ENCODE results near the gene ARL6IP4. TPM values are rescaled to one million over a fixed set of nuclear protein-coding genes. Genes with fewer than 3 reads are reported as not detected.
A peak's percentile ranks its signal among the peaks of the same experiment; 100 is the strongest.

The ARL6IP4 gene
- polyA plus RNA-seq, 3 donors = 152 to 268 (median 167) TPM

DNA sequence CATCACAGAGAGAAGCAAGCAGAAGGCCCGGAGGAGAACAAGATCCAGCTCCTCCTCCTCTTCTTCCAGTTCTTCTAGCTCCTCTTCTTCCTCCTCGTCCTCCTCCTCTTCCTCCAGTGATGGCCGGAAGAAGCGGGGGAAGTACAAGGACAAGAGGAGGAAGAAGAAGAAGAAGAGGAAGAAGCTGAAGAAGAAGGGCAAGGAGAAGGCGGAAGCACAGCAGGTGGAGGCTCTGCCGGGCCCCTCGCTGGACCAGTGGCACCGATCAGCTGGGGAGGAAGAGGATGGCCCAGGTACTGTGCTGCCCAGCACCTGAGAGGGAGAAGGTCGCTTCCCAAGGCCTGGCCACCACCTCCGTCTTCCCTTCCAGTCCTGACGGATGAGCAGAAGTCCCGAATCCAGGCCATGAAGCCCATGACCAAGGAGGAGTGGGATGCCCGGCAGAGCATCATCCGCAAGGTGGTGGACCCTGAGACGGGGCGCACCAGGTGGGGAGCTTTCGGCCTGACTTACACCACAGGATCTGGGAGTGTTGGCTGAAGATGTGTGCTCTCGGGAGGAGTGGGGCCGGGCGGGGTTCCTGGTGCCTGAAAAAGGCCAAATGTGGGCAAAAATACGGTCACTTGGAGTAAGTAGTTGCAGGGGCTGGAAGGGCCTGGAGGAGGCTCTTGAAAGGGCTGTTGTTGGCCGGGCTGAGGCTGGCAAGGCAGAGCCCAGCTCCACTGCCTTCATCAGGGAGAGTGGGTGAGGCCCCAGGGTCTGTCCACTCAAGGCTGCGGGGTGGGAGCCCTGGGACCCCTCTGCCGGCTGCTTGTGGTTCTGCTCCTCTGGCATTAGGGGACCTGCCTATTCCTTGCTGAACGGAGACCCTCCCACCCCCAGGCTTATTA is 1.4 kb downstream of the ARL6IP4 start:
- intact Hi-C loops (cut with micrococcal nuclease) = loop anchor here in 1 of 2 donors (2.0 kb wide), 1 partner anchor 169 kb away; the partner anchor contains the start of gene PITPNM2
- peak overlapping the region; percentile 47 to 83 for H3K27ac ChIP-seq (ENCODE audit: low read depth in 1 of 2, low read length in 2 of 2)
- H3K4me1 ChIP-seq (ENCODE audit: control insufficient read depth in 1 of 2, insufficient read depth in 2 of 2, low read length in 2 of 2) = peaks cover 61 to 66% of the 10 kb centered on the region in 2 donors
- H3K9ac ChIP-seq (ENCODE audit: insufficient read depth, low read length, poor library complexity, severe bottlenecking) = peak overlapping the region; percentile 83
- DNase-seq = peak in 2 of 3 donors; percentile 25 to 62
- peak overlapping the region; percentile 93 for H2AFZ ChIP-seq (ENCODE audit: insufficient read depth, low read depth, low read length, poor library complexity, severe bottlenecking)
- H3K36me3 ChIP-seq (replicated peaks in 1 of 2; ENCODE audit: control insufficient read depth in 1 of 2, insufficient read depth in 2 of 2, low read length in 2 of 2) = peaks cover 14 to 24% of the 10 kb centered on the region in 2 donors
- H3K36me3 Mint-ChIP-seq = peaks cover 13 to 28% of the 10 kb centered on the region in 2 donors
- WGBS (ENCODE audit: insufficient coverage) = 61% methylated on average over 16 of the region's 25 CpGs
- H3K4me1 Mint-ChIP-seq = peaks cover 61% of the 10 kb centered on the region
- no peaks in the 10 kb centered on the region for H3K27me3 Mint-ChIP-seq (ENCODE audit: low read depth in 3 of 3)
- H3K9me3 Mint-ChIP-seq = no peaks in the 10 kb centered on the region
- H3K4me2 ChIP-seq (replicated peaks; ENCODE audit: extremely low read depth, low read length, poor library complexity, severe bottlenecking) = peak overlapping the region; percentile 91
- peak overlapping the region; percentile 71 to 90 (median 87) for H3K4me3 ChIP-seq (replicated peaks in 1 of 3; ENCODE audit: low read depth in 2 of 3, low read length in 3 of 3)
- no peaks in the 10 kb centered on the region for H3K9me3 ChIP-seq (replicated peaks in 1 of 2; ENCODE audit: control insufficient read depth in 1 of 2, insufficient read depth in 1 of 2, low read length in 2 of 2)
- H3K27ac Mint-ChIP-seq = peak overlapping the region; percentile 30 to 89 (median 76)
- TF ChIP-seq, protein P1, sequence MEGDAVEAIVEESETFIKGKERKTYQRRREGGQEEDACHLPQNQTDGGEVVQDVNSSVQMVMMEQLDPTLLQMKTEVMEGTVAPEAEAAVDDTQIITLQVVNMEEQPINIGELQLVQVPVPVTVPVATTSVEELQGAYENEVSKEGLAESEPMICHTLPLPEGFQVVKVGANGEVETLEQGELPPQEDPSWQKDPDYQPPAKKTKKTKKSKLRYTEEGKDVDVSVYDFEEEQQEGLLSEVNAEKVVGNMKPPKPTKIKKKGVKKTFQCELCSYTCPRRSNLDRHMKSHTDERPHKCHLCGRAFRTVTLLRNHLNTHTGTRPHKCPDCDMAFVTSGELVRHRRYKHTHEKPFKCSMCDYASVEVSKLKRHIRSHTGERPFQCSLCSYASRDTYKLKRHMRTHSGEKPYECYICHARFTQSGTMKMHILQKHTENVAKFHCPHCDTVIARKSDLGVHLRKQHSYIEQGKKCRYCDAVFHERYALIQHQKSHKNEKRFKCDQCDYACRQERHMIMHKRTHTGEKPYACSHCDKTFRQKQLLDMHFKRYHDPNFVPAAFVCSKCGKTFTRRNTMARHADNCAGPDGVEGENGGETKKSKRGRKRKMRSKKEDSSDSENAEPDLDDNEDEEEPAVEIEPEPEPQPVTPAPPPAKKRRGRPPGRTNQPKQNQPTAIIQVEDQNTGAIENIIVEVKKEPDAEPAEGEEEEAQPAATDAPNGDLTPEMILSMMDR (IDR thresholded peaks at IDR 0.05) = no peak
- H3K27me3 ChIP-seq (ENCODE audit: control insufficient read depth in 2 of 2, insufficient read depth in 2 of 2, low read length in 2 of 2) = no peaks in the 10 kb centered on the region
- peaks cover 31% of the 10 kb centered on the region for H4K20me1 ChIP-seq (ENCODE audit: insufficient read depth, low read length)
- peak overlapping the region; percentile 89 to 94 for H3K4me3 Mint-ChIP-seq
- H3K79me2 ChIP-seq (ENCODE audit: insufficient read depth, low read length) = peaks cover 52% of the 10 kb centered on the region

DNA sequence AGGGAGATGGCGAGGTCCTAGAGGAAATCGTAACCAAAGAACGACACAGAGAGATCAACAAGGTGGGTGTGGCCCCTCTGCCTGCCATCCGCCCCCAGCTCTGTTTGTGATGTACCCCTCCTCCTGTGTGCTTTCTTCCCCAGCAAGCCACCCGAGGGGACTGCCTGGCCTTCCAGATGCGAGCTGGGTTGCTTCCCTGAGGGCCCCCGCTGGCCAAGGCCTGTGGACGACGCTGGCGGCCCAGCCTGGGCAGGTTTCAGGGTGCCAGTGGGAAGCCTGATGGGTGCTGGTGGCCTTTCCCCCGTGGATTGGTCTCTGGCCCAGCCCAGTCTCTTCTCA is 2.0 kb downstream of the ARL6IP4 start:
- intact Hi-C loops (cut with micrococcal nuclease) = no loop called here
- Histone ChIP-seq H3K9ac (ENCODE audit: insufficient read depth, low read length, poor library complexity, severe bottlenecking) (peak overlapping the region; percentile 83), H4K20me1 (ENCODE audit: insufficient read depth, low read length) (peaks cover 31% of the 10 kb centered on the region), H3K36me3 (replicated peaks in 1 of 2; ENCODE audit: control insufficient read depth in 1 of 2, insufficient read depth in 2 of 2, low read length in 2 of 2) (peaks cover 10 to 18% of the 10 kb centered on the region in 2 donors), H3K27me3 (ENCODE audit: control insufficient read depth in 2 of 2, insufficient read depth in 2 of 2, low read length in 2 of 2) (no peaks in the 10 kb centered on the region), H3K79me2 (ENCODE audit: insufficient read depth, low read length) (peaks cover 46% of the 10 kb centered on the region), H2AFZ (ENCODE audit: insufficient read depth, low read depth, low read length, poor library complexity, severe bottlenecking) (no peak overlapping the region), H3K4me3 (replicated peaks in 1 of 3; ENCODE audit: low read depth in 2 of 3, low read length in 3 of 3) (peak overlapping the region in 1 of 3 experiments; percentile 90), H3K4me1 (ENCODE audit: control insufficient read depth in 1 of 2, insufficient read depth in 2 of 2, low read length in 2 of 2) (peaks cover 58 to 63% of the 10 kb centered on the region in 2 donors), H3K4me2 (replicated peaks; ENCODE audit: extremely low read depth, low read length, poor library complexity, severe bottlenecking) (peak overlapping the region; percentile 91), H3K9me3 (replicated peaks in 1 of 2; ENCODE audit: control insufficient read depth in 1 of 2, insufficient read depth in 1 of 2, low read length in 2 of 2) (no peaks in the 10 kb centered on the region), H3K27ac (ENCODE audit: low read depth in 1 of 2, low read length in 2 of 2) (peak overlapping the region; percentile 2 to 83)
- DNase-seq = no peak
- Mint-ChIP-seq H3K4me1 (peaks cover 58% of the 10 kb centered on the region), H3K9me3 (no peaks in the 10 kb centered on the region), H3K36me3 (peaks cover 13 to 25% of the 10 kb centered on the region in 2 donors), H3K27me3 (ENCODE audit: low read depth in 3 of 3) (no peaks in the 10 kb centered on the region), H3K27ac (peak overlapping the region in 5 of 7 donors; percentile 24 to 57 (median 42)), H3K4me3 (peak overlapping the region in 1 of 2 donors; percentile 89)
- TF ChIP-seq, protein P1 (IDR thresholded peaks at IDR 0.05) = no peak
- 83% methylated on average over 6 of the region's 11 CpGs for WGBS (ENCODE audit: insufficient coverage)

Measured in CD14-positive monocyte (primary cell).